ENCODE results near the gene ASAH2. TPM values are rescaled to one million over a fixed set of nuclear protein-coding genes. Genes with fewer than 3 reads are reported as not detected.

Gene ASAH2
- total and polyA plus RNA-seq, 2 donors (not counting 1 experiment from before 2014, with no cell fraction given), result 0.25 to 0.44 TPM

DNA sequence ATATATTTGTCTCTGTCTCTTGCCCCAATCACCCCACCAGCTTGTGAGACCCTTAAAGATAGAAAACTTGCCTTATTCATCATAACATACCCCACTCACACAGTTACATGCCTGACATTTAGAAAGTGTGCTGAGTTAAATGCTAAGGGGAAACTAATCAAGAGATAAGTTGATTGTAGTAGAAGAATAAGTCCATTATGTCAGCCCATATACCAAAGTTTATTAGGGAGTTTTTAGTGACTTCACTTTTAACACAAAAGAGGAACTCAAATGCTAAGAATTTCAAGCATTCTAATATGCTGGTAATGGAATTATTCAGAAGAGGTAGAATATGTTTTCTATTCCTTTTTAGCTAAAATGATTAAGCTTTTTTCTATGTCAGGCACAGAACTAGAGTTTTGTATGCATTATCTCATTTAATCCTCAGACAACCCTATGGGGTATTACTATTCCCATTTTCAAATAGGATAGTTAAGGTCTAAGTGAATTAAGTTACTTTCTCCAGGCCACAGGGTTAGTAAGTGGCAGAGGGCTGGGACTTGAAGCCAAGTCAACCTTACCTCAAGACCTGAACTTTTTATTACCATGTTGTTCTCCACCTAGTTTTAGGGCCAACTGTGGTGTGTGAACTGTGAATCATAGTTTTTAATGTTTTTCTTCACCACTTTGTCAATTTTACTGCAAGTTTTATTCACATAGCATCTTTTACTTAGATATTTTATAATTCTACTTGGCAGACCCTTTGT, 19.6 kb downstream of the ASAH2 start:
- Histone ChIP-seq H3K4me2 (replicated peaks; ENCODE audit: low read depth, low read length, poor library complexity, severe bottlenecking) (no peak overlapping the region), H3K79me2 (ENCODE audit: control insufficient read depth, insufficient read depth, low read length) (no peaks in the 10 kb centered on the region), H3K4me3 (ENCODE audit: control extremely low read depth in 1 of 5, extremely low read depth in 1 of 5, insufficient read depth in 1 of 5, low read depth in 2 of 5, low read length in 4 of 5) (no peak overlapping the region), H2AFZ (ENCODE audit: insufficient read depth, low read depth, low read length, poor library complexity, severe bottlenecking) (no peak overlapping the region), H3K27ac (ENCODE audit: low read length in 2 of 2) (no peak overlapping the region), H3K9me3 (ENCODE audit: control extremely low read depth in 1 of 3, control insufficient read depth in 2 of 3, insufficient read depth in 1 of 3, low read length in 2 of 3) (no peaks in the 10 kb centered on the region), H3K27me3 (replicated peaks in 1 of 4; ENCODE audit: control extremely low read depth in 1 of 4, control insufficient read depth in 3 of 4, insufficient read depth in 4 of 4, low read length in 3 of 4) (peaks cover 0 to 10% (median 0%) of the 10 kb centered on the region in 4 experiments), H4K20me1 (ENCODE audit: control insufficient read depth, insufficient read depth, low read length, poor library complexity, severe bottlenecking) (no peaks in the 10 kb centered on the region), H3K9ac (ENCODE audit: low read length) (no peak overlapping the region), H3K4me1 (ENCODE audit: control insufficient read depth in 2 of 2, insufficient read depth in 2 of 2, low read length in 2 of 2) (no peaks in the 10 kb centered on the region), H3K36me3 (replicated peaks in 1 of 2; ENCODE audit: control extremely low read depth in 1 of 2, control insufficient read depth in 1 of 2, extremely low read depth in 1 of 2, insufficient read depth in 2 of 2, low read length in 1 of 2) (no peaks in the 10 kb centered on the region)
- CTCF ChIA-PET, result no interaction called here
- Mint-ChIP-seq H3K4me1 (peaks cover 5% of the 10 kb centered on the region), H3K27me3 (peaks cover 8% of the 10 kb centered on the region), H3K27ac (no peak overlapping the region), H3K9me3 (ENCODE audit: insufficient read depth) (no peaks in the 10 kb centered on the region), H3K4me3 (no peak overlapping the region)
- DNase-seq (no peak), ATAC-seq (ENCODE audit: low read depth) (no peak)
- intact Hi-C loops (cut with micrococcal nuclease), result no loop called here
- TF ChIP-seq CTCF (IDR thresholded peaks at IDR 0.05) (no peak), EZH2 (IDR thresholded peaks at IDR 0.05; ENCODE audit: borderline replicate concordance, insufficient read depth, low read depth, low read length, poor library complexity, severe bottlenecking) (no peak)
- POLR2A ChIA-PET, result no interaction called here

GRCh38 chr10:50229460-50229859, 21.9 kb downstream of the ASAH2 start:
- no peaks in the 10 kb centered on the region for H3K9me3 ChIP-seq (ENCODE audit: control extremely low read depth in 1 of 3, control insufficient read depth in 2 of 3, insufficient read depth in 1 of 3, low read length in 2 of 3)
- H3K4me1 ChIP-seq (ENCODE audit: control insufficient read depth in 2 of 2, insufficient read depth in 2 of 2, low read length in 2 of 2), result no peaks in the 10 kb centered on the region
- H3K27me3 Mint-ChIP-seq, result peaks cover 7% of the 10 kb centered on the region
- no peaks in the 10 kb centered on the region for H3K79me2 ChIP-seq (ENCODE audit: control insufficient read depth, insufficient read depth, low read length)
- TF ChIP-seq EZH2 (IDR thresholded peaks at IDR 0.05; ENCODE audit: borderline replicate concordance, insufficient read depth, low read depth, low read length, poor library complexity, severe bottlenecking), result no peak
- no peak for TF ChIP-seq CTCF (IDR thresholded peaks at IDR 0.05)
- H3K4me3 ChIP-seq (ENCODE audit: control extremely low read depth in 1 of 5, extremely low read depth in 1 of 5, insufficient read depth in 1 of 5, low read depth in 2 of 5, low read length in 4 of 5), result no peak overlapping the region
- intact Hi-C loops (cut with micrococcal nuclease), result no loop called here
- no peak overlapping the region for H3K9ac ChIP-seq (ENCODE audit: low read length)
- WGBS (ENCODE audit: insufficient coverage), result 80% methylated on average over 1 of the region's 1 CpG
- peaks cover 0 to 5% (median 0%) of the 10 kb centered on the region in 4 experiments for H3K27me3 ChIP-seq (replicated peaks in 1 of 4; ENCODE audit: control extremely low read depth in 1 of 4, control insufficient read depth in 3 of 4, insufficient read depth in 4 of 4, low read length in 3 of 4)
- no peak overlapping the region for H3K27ac Mint-ChIP-seq
- no peak overlapping the region for H3K27ac ChIP-seq (ENCODE audit: low read length in 2 of 2)
- ChIA-PET CTCF (interaction anchor here (1.0 kb wide), 1 partner anchor 395 kb away, joined by 3 read pairs; no protein-coding TSS in a partner anchor), POLR2A (no interaction called here)
- H3K36me3 ChIP-seq (replicated peaks in 1 of 2; ENCODE audit: control extremely low read depth in 1 of 2, control insufficient read depth in 1 of 2, extremely low read depth in 1 of 2, insufficient read depth in 2 of 2, low read length in 1 of 2), result no peaks in the 10 kb centered on the region
- no peaks in the 10 kb centered on the region for H4K20me1 ChIP-seq (ENCODE audit: control insufficient read depth, insufficient read depth, low read length, poor library complexity, severe bottlenecking)
- ATAC-seq (ENCODE audit: low read depth) (no peak), DNase-seq (no peak)
- H3K4me2 ChIP-seq (replicated peaks; ENCODE audit: low read depth, low read length, poor library complexity, severe bottlenecking), result no peak overlapping the region
- H3K9me3 Mint-ChIP-seq (ENCODE audit: insufficient read depth), result no peaks in the 10 kb centered on the region
- H3K4me1 Mint-ChIP-seq, result peaks cover 7% of the 10 kb centered on the region
- H2AFZ ChIP-seq (ENCODE audit: insufficient read depth, low read depth, low read length, poor library complexity, severe bottlenecking), result no peak overlapping the region
- no peak overlapping the region for H3K4me3 Mint-ChIP-seq

Measured in B cell (primary cell).